HL-60/S4 (cell line): ENCODE data around the gene ZNF30.
"Not testable (repeated sequence)": the region's sequence is repeated elsewhere in the genome, so short reads cannot be mapped to it uniquely, and the experiment has no call there.

ENCODE experiments used
- in situ Hi-C: fragments of 300-500 bp; cut with MboI; formaldehyde crosslinking; loops from 2 replicates; pipeline ENCODE4 v1.14.3; 2022; ENCODE audit warnings: low sequenced_read_pairs

Gene ZNF30

GRCh38 chr19:34985249-34986022 is 58.7 kb downstream of the ZNF30 start:
- in situ Hi-C loops = no loop called here

- in situ Hi-C loops = no loop called here
Observed at GRCh38 chr19:34988119-34988518, 61.4 kb downstream of the ZNF30 start.

- in situ Hi-C loops = no loop called here
Observed at GRCh38 chr19:34989298-34989697, 62.6 kb downstream of the ZNF30 start.

- in situ Hi-C loops = no loop called here
Observed at GRCh38 chr19:34990578-34991192, 64.0 kb downstream of the ZNF30 start.

- in situ Hi-C loops = no loop called here
Observed at GRCh38 chr19:34991542-34992333, 65.0 kb downstream of the ZNF30 start.

- in situ Hi-C loops = not testable (repeated sequence)
Observed at GRCh38 chr19:34992582-34992981, 65.9 kb downstream of the ZNF30 start.

GRCh38 chr19:34994286-34994642 is 67.6 kb downstream of the ZNF30 start:
- in situ Hi-C loops = no loop called here
